DND-41 (cell line): ENCODE data around the gene MYH9.
A peak's percentile ranks its signal among the peaks of the same experiment; 100 is the strongest.

Source experiments
- ATAC-seq: fragments of 200-7000 bp; cut with Tn5 transposase; 3 replicates; pipeline ENCODE4 v1.9.1; 2021; ENCODE audit warnings: low read depth; ENCODE audit not compliant: insufficient read depth
- DNase-seq: peaks from one replicate; pipeline ENCODE4 v3.0.0-alpha.2; 2020
- H2AFZ ChIP-seq: 2 replicates; pipeline ENCODE4 v1.6.0; 2012; ENCODE audit warnings: low read depth, low read length
- H3K27ac ChIP-seq: 2 replicates; pipeline ENCODE4 v1.5.1; 2012; ENCODE audit warnings: low read length, inconsistent platforms
- H3K27me3 ChIP-seq: fragments of 200-600 bp; sonication (generic); 2 replicates; pipeline ENCODE4 v1.6.0; 2012; ENCODE audit warnings: low read length, mild to moderate bottlenecking, inconsistent platforms; ENCODE audit not compliant: insufficient read depth, poor library complexity
- H3K36me3 ChIP-seq: 2 replicates; pipeline ENCODE4 v1.5.1; 2012; ENCODE audit warnings: low read length, inconsistent platforms; ENCODE audit not compliant: insufficient read depth
- H3K4me1 ChIP-seq: 2 replicates; pipeline ENCODE4 v1.5.1; 2012; ENCODE audit warnings: mild to moderate bottlenecking, low read length; ENCODE audit not compliant: insufficient read depth
- H3K4me2 ChIP-seq: 2 replicates; pipeline ENCODE4 v1.6.0; 2012; ENCODE audit warnings: mild to moderate bottlenecking, moderate library complexity, low read length, inconsistent platforms; ENCODE audit not compliant: insufficient read depth
- H3K4me3 ChIP-seq, 2 experiments: fragments of 200-600 bp in 1 of 2; shearing (Covaris generic) in 1 of 2; 2 replicates each; pipeline ENCODE4 v1.5.1; 2012 to 2016; ENCODE audit warnings: inconsistent platforms in 2 of 2, low read length in 2 of 2, mild to moderate bottlenecking in 2 of 2, low read depth in 1 of 2, moderate library complexity in 1 of 2
- H3K79me2 ChIP-seq: 2 replicates; pipeline ENCODE4 v1.6.0; 2012; ENCODE audit warnings: low read length, inconsistent platforms; ENCODE audit not compliant: insufficient read depth
- H3K9ac ChIP-seq: 2 replicates; pipeline ENCODE4 v1.6.0; 2012; ENCODE audit warnings: low read depth, mild to moderate bottlenecking, inconsistent platforms, low read length, moderate library complexity
- H3K9me3 ChIP-seq: 2 replicates; pipeline ENCODE4 v1.5.1; 2012; ENCODE audit warnings: low read length, moderate library complexity, mild to moderate bottlenecking, inconsistent platforms; ENCODE audit not compliant: insufficient read depth, severe bottlenecking
- H4K20me1 ChIP-seq: 2 replicates; pipeline ENCODE4 v1.6.0; 2012; ENCODE audit warnings: low read length; ENCODE audit not compliant: insufficient read depth
- CTCF ChIP-seq: IDR thresholded peaks from 2 replicates; pipeline ENCODE4 v1.5.1; 2012; ENCODE audit warnings: borderline replicate concordance, low read length, moderate library complexity, mild to moderate bottlenecking; ENCODE audit not compliant: poor library complexity, severe bottlenecking; ENCODE audit errors: extremely low read depth
- EZH2 ChIP-seq: IDR thresholded peaks from 3 replicates; pipeline ENCODE4 v1.6.1; 2012; ENCODE audit warnings: borderline replicate concordance, low read depth, mild to moderate bottlenecking, moderate library complexity, low read length, inconsistent platforms; ENCODE audit not compliant: severe bottlenecking

Gene MYH9

DNA sequence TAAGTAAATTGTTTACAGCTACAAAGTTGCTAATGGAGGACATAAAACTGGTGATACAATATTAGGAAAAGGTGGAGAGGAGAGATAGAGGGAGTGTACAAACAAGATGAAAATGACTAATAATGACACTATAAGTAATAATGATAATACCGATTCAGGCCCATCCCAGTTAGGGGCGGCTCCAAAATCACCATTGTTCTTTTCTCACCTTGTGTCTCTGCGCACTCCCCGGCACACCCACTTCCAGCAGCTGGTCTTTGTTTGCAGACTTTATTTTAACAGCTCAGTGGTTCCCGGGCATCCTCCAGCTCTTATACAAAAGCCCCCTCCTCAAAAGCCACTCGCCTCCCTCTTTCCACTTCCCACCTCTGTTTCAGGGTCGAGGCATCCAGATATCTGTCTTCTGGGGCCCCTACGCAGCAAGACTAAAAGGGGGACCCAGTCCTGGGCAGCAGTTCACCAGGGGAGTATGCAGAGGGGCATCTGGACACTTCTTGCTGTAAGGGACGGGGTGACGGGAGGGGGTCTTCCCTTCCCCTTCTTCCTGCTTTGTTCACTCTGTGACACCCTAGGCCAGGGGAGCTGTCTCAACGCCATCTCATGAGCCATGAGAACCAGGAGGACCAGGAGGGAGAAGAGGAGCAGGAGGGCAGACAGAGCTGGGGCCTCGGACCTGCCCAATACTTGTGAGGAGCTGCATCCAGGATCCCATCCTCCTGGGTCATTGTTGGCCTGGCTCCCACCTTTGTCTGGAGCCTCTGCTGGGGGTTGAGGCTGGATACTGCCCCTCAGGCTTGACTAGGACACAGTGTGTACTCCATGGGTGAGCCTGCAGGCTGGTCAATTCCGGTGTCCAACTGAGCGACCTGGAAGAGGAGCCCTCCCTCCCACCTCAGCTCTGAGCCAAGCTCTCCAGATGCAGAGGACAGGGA is 151.1 kb downstream of the MYH9 start:
- no peak for TF ChIP-seq CTCF
- no peak for TF ChIP-seq EZH2
- Histone ChIP-seq H3K9me3 (no peaks in the 10 kb centered on the region), H3K4me2 (peak overlapping the region; percentile 95), H3K4me3 (peak overlapping the region in 1 of 2 experiments; percentile 66; a peak in 1 of 4 replicates), H3K27ac (peak overlapping the region; percentile 81), H3K79me2 (peaks cover 46% of the 10 kb centered on the region), H3K36me3 (peaks cover 52% of the 10 kb centered on the region), H3K27me3 (no peaks in the 10 kb centered on the region), H3K9ac (peak overlapping the region; percentile 75), H2AFZ (no peak overlapping the region), H4K20me1 (no peaks in the 10 kb centered on the region), H3K4me1 (peaks cover 41% of the 10 kb centered on the region)
- ATAC-seq (no peak), DNase-seq (no peak)

DNA sequence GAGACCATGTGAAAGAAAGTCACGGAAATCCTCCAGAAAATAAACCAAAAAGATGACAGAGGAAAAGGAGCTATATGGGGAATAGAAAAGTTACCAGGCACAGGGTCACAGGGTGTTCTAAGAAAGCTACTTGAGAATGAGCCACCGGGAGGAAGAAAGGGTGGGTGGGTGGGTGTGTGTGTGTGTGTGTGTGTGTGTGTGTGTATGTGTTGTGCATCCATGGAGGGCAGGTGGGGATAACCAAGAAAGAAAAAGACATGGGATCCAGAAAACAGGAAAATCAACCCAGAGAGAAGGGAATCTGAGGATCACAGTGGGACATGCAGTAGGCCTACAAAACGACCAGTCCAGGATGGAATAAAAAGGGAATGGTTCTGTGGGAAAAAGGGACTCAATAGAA is 152.2 kb downstream of the MYH9 start:
- Histone ChIP-seq H3K27me3 (no peaks in the 10 kb centered on the region), H2AFZ (no peak overlapping the region), H3K9me3 (no peaks in the 10 kb centered on the region), H3K36me3 (peaks cover 62% of the 10 kb centered on the region), H3K4me2 (peak overlapping the region; percentile 95), H3K4me3 (no peak overlapping the region), H3K27ac (no peak overlapping the region), H3K9ac (no peak overlapping the region), H4K20me1 (no peaks in the 10 kb centered on the region), H3K4me1 (peaks cover 41% of the 10 kb centered on the region), H3K79me2 (peaks cover 46% of the 10 kb centered on the region)
- ATAC-seq (no peak), DNase-seq (no peak)
- no peak for TF ChIP-seq CTCF
- TF ChIP-seq EZH2 = no peak

DNA sequence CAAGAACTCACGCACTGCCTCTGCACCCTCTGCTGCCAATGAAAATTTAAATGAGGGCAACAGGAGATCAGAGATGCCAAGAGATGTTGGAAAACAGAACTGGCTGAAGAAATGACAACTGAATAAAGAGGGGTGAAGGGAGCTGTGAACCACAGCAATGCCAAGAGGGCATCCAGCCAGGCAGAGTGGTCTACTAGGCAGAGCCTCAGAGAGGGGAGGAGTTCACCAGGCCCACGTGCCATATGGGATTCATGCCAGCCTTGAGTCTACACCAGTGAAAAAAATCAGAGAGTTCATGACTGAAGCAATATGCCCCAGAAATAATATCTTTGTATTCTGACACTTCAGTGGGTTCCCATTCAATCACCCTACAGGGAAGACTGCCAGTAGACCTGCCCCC is 152.8 kb downstream of the MYH9 start:
- ATAC-seq (no peak), DNase-seq (no peak)
- Histone ChIP-seq H3K27ac (no peak overlapping the region), H3K9me3 (no peaks in the 10 kb centered on the region), H3K4me1 (peaks cover 39% of the 10 kb centered on the region), H2AFZ (no peak overlapping the region), H3K9ac (no peak overlapping the region), H3K4me2 (no peak overlapping the region), H3K79me2 (peaks cover 46% of the 10 kb centered on the region), H4K20me1 (no peaks in the 10 kb centered on the region), H3K4me3 (no peak overlapping the region), H3K36me3 (peaks cover 69% of the 10 kb centered on the region), H3K27me3 (no peaks in the 10 kb centered on the region)
- TF ChIP-seq CTCF = no peak
- TF ChIP-seq EZH2 = no peak
